Smooth muscle cell (in vitro differentiated cells): ENCODE results near the gene PNPO. TPM values are rescaled to one million over a fixed set of nuclear protein-coding genes. Genes with fewer than 3 reads are reported as not detected.

Source experiments
- DNase-seq: peaks from one replicate; lab custom pipeline; 2025; ENCODE audit not compliant: unreplicated experiment; lab: John Stamatoyannopoulos, UW
- H2AFZ ChIP-seq: fragments of 200-600 bp; sonication (generic); 2 replicates; pipeline ENCODE4 v1.6.0; 2016; ENCODE audit warnings: antibody characterized with exemption, low read depth, mild to moderate bottlenecking
- H3F3A ChIP-seq: fragments of 200-600 bp; sonication (generic); 2 replicates; pipeline ENCODE4 v1.6.0; 2017; ENCODE audit warnings: antibody characterized with exemption, low read depth
- H3K27ac ChIP-seq: fragments of 200-600 bp; sonication (generic); 2 replicates; pipeline ENCODE4 v1.5.1; 2016; ENCODE audit warnings: low read depth, mild to moderate bottlenecking
- H3K27me3 ChIP-seq: fragments of 200-600 bp; sonication (generic); 2 replicates; pipeline ENCODE4 v1.6.1; 2016; ENCODE audit warnings: low read depth, mild to moderate bottlenecking
- H3K36me3 ChIP-seq: fragments of 200-600 bp; sonication (generic); 2 replicates; pipeline ENCODE4 v1.5.1; 2016; ENCODE audit warnings: low read depth
- H3K4me1 ChIP-seq: fragments of 200-600 bp; sonication (generic); 2 replicates; pipeline ENCODE4 v1.5.1; 2016; ENCODE audit warnings: low read depth
- H3K4me2 ChIP-seq: fragments of 200-600 bp; sonication (generic); 2 replicates; pipeline ENCODE4 v1.6.0; 2016; ENCODE audit warnings: mild to moderate bottlenecking
- H3K4me3 ChIP-seq: fragments of 200-600 bp; sonication (generic); 2 replicates; pipeline ENCODE4 v1.5.1; 2016; ENCODE audit warnings: mild to moderate bottlenecking
- H3K79me2 ChIP-seq: fragments of 200-600 bp; sonication (generic); 2 replicates; pipeline ENCODE4 v1.6.0; 2016; ENCODE audit warnings: low read depth, mild to moderate bottlenecking
- H3K9ac ChIP-seq: fragments of 200-600 bp; sonication (generic); 2 replicates; pipeline ENCODE4 v1.6.0; 2016; ENCODE audit warnings: low read depth
- H3K9me3 ChIP-seq: fragments of 200-600 bp; sonication (generic); replicated peaks from 2 replicates; pipeline ENCODE4 v1.5.1; 2016; ENCODE audit warnings: low read depth
- H4K20me1 ChIP-seq: fragments of 200-600 bp; sonication (generic); 2 replicates; pipeline ENCODE4 v1.6.0; 2016; ENCODE audit warnings: low read depth
- WGBS: methylation state at CpG from one replicate; pipeline ENCODE4 v1.1.7; 2016; ENCODE audit warnings: low lambda C conversion rate; 5-methylcytosine and 5-hydroxymethylcytosine counted together
- polyA plus RNA-seq: library from polyadenylated mRNA; unstranded; fragments of >200 nt; fragmentation: Nextera tagmentation; extraction: Ambion mirVana; gene quantifications from 2 replicates; pipeline ENCODE4 v1.2.1, GENCODE V29; 2016
- total RNA-seq: library from RNA; depleted of rRNA; stranded (reverse); fragments of >200 nt; gene quantifications from 2 replicates; pipeline ENCODE4 v1.2.3, GENCODE V29; 2014
- TF ChIP-seq, protein P1 (sequence below): fragments of 200-600 bp; sonication (generic); IDR thresholded peaks from 2 replicates; pipeline ENCODE4 v1.5.1; 2017; ENCODE audit warnings: borderline replicate concordance, mild to moderate bottlenecking, antibody characterized with exemption; ENCODE audit not compliant: insufficient read depth, poor library complexity, severe bottlenecking

Gene PNPO
- total and polyA plus RNA-seq, 2 experiments from 2014 or later: 5.2 to 9.3 TPM

DNA sequence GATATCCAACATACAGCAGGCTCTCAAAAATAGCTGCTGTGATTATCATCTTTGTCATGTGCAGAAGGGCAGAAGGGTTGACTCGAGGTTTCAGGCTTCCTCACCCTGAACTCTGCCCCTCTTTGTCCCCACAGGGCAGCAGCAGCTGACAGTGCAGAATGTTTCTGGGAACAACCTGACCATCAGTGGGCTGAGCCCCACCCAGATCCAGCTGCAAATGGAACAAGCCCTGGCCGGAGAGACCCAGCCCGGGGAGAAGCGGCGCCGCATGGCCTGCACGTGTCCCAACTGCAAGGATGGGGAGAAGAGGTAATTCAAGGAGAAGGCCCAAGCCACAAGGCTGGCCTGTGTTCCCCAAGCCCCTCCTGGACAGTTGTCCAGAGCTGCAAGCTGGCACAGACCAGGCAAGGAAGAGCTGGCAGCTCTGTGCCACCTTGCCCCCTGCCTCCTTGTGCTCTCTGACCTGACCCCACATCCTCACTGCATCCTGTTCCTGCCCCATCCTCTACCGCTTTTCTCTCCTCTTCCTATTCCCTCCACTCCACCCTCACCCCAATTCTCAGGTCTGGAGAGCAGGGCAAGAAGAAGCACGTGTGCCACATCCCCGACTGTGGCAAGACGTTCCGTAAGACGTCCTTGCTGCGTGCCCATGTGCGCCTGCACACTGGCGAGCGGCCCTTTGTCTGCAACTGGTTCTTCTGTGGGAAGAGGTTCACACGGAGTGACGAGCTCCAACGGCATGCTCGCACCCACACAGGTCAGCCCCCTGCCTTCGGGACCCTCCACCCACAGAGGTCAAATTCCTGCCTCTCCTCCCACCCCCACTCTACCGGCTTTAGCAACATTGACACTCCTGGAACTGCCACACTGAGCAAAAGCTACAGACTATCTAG lies 16.3 kb upstream of the PNPO start:
- Histone ChIP-seq H3K9ac (no peak overlapping the region), H3K4me1 (no peaks in the 10 kb centered on the region), H3K4me3 (no peak overlapping the region), H3K9me3 (no peaks in the 10 kb centered on the region), H3K36me3 (no peaks in the 10 kb centered on the region), H2AFZ (no peak overlapping the region), H3K4me2 (no peak overlapping the region), H3K27me3 (no peaks in the 10 kb centered on the region), H3F3A (no peaks in the 10 kb centered on the region), H4K20me1 (no peaks in the 10 kb centered on the region), H3K27ac (no peak overlapping the region), H3K79me2 (no peaks in the 10 kb centered on the region)
- WGBS: 95% methylated on average over 23 of the region's 23 CpGs
- TF ChIP-seq, protein P1, sequence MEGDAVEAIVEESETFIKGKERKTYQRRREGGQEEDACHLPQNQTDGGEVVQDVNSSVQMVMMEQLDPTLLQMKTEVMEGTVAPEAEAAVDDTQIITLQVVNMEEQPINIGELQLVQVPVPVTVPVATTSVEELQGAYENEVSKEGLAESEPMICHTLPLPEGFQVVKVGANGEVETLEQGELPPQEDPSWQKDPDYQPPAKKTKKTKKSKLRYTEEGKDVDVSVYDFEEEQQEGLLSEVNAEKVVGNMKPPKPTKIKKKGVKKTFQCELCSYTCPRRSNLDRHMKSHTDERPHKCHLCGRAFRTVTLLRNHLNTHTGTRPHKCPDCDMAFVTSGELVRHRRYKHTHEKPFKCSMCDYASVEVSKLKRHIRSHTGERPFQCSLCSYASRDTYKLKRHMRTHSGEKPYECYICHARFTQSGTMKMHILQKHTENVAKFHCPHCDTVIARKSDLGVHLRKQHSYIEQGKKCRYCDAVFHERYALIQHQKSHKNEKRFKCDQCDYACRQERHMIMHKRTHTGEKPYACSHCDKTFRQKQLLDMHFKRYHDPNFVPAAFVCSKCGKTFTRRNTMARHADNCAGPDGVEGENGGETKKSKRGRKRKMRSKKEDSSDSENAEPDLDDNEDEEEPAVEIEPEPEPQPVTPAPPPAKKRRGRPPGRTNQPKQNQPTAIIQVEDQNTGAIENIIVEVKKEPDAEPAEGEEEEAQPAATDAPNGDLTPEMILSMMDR: no peak
- no peak for DNase-seq

DNA sequence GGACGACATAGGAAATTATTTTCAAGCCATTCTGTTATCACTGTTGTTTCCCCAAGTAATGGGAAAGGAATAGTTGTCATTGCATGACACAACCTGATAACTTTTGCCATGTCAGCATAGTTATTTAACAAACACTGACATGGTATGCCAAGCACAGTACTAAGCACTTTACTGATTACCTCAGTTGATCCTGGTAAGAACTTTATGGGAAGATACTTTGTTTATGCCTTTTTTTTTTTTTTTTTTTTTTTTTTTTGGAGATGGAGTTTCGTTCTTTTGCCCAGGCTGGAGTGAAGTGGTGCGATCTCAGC lies 15.7 kb upstream of the PNPO start:
- Histone ChIP-seq H3K27ac (no peak overlapping the region), H3K4me3 (no peak overlapping the region), H3K36me3 (no peaks in the 10 kb centered on the region), H2AFZ (no peak overlapping the region), H3K27me3 (no peaks in the 10 kb centered on the region), H3K79me2 (no peaks in the 10 kb centered on the region), H4K20me1 (no peaks in the 10 kb centered on the region), H3K9ac (no peak overlapping the region), H3K9me3 (no peaks in the 10 kb centered on the region), H3K4me2 (no peak overlapping the region), H3F3A (no peaks in the 10 kb centered on the region), H3K4me1 (no peaks in the 10 kb centered on the region)
- TF ChIP-seq, protein P1: no peak
- 89% methylated on average over 3 of the region's 3 CpGs for WGBS
- DNase-seq: no peak

DNA sequence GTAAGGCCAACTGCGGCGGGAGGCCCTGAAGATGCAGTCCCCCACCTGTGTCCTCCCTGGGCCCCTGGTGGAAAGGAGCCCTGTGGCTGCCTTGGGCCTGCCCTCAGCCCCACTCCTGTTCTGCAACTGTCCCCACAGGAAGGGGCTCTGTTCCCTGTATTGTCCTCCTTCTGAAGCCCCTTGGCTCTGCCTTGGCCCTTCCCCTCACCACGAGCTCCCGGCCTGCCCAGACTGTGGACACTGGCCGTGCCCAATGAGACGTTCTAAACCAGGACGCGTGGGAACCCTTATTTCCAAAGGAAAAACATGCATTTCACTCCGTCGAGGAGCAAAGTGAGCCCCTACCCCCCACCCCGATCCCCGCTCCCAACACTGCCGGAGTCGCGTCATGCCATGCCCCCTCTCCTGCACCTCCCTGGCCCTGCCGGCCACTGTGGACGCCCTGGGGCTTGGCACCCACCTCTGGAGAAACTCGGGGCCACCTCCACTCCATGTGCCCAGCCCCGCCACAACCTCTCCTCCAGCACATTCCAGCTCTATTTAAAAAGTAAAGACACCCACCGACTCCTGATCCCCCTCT lies 13.5 kb upstream of the PNPO start:
- WGBS: 96% methylated on average over 13 of the region's 20 CpGs
- TF ChIP-seq, protein P1: no peak
- no peak overlapping the region for H3K27ac ChIP-seq
- no peaks in the 10 kb centered on the region for H3K4me1 ChIP-seq
- H4K20me1 ChIP-seq: no peaks in the 10 kb centered on the region
- H3K27me3 ChIP-seq: no peaks in the 10 kb centered on the region
- H2AFZ ChIP-seq: no peak overlapping the region
- no peak overlapping the region for H3K9ac ChIP-seq
- no peaks in the 10 kb centered on the region for H3K79me2 ChIP-seq
- no peak overlapping the region for H3K4me3 ChIP-seq
- no peaks in the 10 kb centered on the region for H3K36me3 ChIP-seq
- no peaks in the 10 kb centered on the region for H3F3A ChIP-seq
- no peak for DNase-seq
- no peak overlapping the region for H3K4me2 ChIP-seq
- H3K9me3 ChIP-seq: no peaks in the 10 kb centered on the region
